CD4-positive, alpha-beta memory T cell (primary cell): ENCODE data around the gene RBM28. TPM values are rescaled to one million over a fixed set of nuclear protein-coding genes. Genes with fewer than 3 reads are reported as not detected.

Source experiments
- CTCF ChIA-PET: fragments of 350-600 bp; sonication (Branson Sonifier 250); formaldehyde crosslinking; loops from one replicate; lab custom pipeline; 2021; ENCODE audit warnings: inconsistent platforms; ENCODE audit not compliant: partially characterized antibody; lab: Charles Lee
- POLR2A ChIA-PET: fragments of 350-600 bp; sonication (Branson Sonifier 250); formaldehyde crosslinking; loops from one replicate; lab custom pipeline; 2021; ENCODE audit not compliant: partially characterized antibody; lab: Charles Lee
- DNase-seq, 5 donors: peaks; one replicate each; pipeline versions ENCODE4 v3.0.0 to v3.0.0-alpha.2; 2020 to 2022; ENCODE audit warnings: mixed read lengths in 1 of 5
- H3K27ac ChIP-seq: one replicate; pipeline ENCODE4 v1.7.0; 2013; ENCODE audit warnings: low read depth, low read length
- H3K27me3 ChIP-seq: 2 replicates; pipeline ENCODE4 v1.7.0; 2013; ENCODE audit warnings: mild to moderate bottlenecking, low read length, moderate library complexity; ENCODE audit not compliant: insufficient read depth
- H3K36me3 ChIP-seq: 2 replicates; pipeline ENCODE4 v1.7.0; 2013; ENCODE audit warnings: mild to moderate bottlenecking, low read length, moderate library complexity; ENCODE audit not compliant: insufficient read depth
- H3K4me1 ChIP-seq: 2 replicates; pipeline ENCODE4 v1.7.0; 2013; ENCODE audit warnings: mild to moderate bottlenecking, low read length, moderate library complexity; ENCODE audit not compliant: insufficient read depth
- H3K4me3 ChIP-seq, 2 donors: one replicate each; pipeline ENCODE4 v1.7.0; 2013; ENCODE audit warnings: low read length in 2 of 2, mild to moderate bottlenecking in 1 of 2
- H3K9me3 ChIP-seq, 2 donors: one replicate each; pipeline ENCODE4 v1.7.0; 2013; ENCODE audit warnings: low read length in 2 of 2, control low read depth in 1 of 2; ENCODE audit not compliant: control insufficient read depth in 1 of 2
- H3K27ac Mint-ChIP-seq, 7 donors: one replicate each; pipeline ENCODE4 v1.8.0; 2020 to 2021; ENCODE audit warnings: mixed read lengths in 7 of 7, mild to moderate bottlenecking in 6 of 7, inconsistent platforms in 3 of 7, moderate library complexity in 3 of 7
- H3K27me3 Mint-ChIP-seq, 2 donors: one replicate each; pipeline ENCODE4 v1.8.0; 2020 to 2021; ENCODE audit warnings: mixed read lengths in 2 of 2
- H3K36me3 Mint-ChIP-seq, 2 donors: one replicate each; pipeline ENCODE4 v1.8.0; 2020 to 2021; ENCODE audit warnings: mixed read lengths in 2 of 2, inconsistent platforms in 1 of 2, mild to moderate bottlenecking in 1 of 2
- H3K4me1 Mint-ChIP-seq, 4 donors: one replicate each; pipeline ENCODE4 v1.8.0; 2020 to 2021; ENCODE audit warnings: mixed read lengths in 4 of 4, mild to moderate bottlenecking in 1 of 4
- H3K4me3 Mint-ChIP-seq, 8 donors: one replicate each; pipeline ENCODE4 v1.8.0; 2020 to 2021; ENCODE audit warnings: mixed read lengths in 8 of 8, mild to moderate bottlenecking in 7 of 8, moderate library complexity in 6 of 8, inconsistent platforms in 3 of 8
- H3K9me3 Mint-ChIP-seq, 8 donors: one replicate each; pipeline ENCODE4 v1.8.0; 2020 to 2021; ENCODE audit warnings: mixed read lengths in 8 of 8, mild to moderate bottlenecking in 5 of 8, inconsistent platforms in 3 of 8, moderate library complexity in 1 of 8
- intact Hi-C: fragments of 100-400 bp; cut with micrococcal nuclease; formaldehyde crosslinking; loops from one replicate; pipeline ENCODE4 v1.15.1; 2023
- polyA plus RNA-seq, 2 donors: library from polyadenylated mRNA; unstranded; fragments of 300-500 nt; fragmentation: Illumina TruSeq; gene quantifications; one replicate each; pipeline ENCODE4 v1.2.3, GENCODE V29; 2021
- total RNA-seq, 2 experiments: library from RNA; stranded (reverse); gene quantifications; one replicate each; pipeline ENCODE4 v1.2.3, GENCODE V29; 2021

The RBM28 gene
- total and polyA plus RNA-seq, 4 experiments from 2014 or later: 2.4 to 48.3 (median 26.6) TPM

DNA sequence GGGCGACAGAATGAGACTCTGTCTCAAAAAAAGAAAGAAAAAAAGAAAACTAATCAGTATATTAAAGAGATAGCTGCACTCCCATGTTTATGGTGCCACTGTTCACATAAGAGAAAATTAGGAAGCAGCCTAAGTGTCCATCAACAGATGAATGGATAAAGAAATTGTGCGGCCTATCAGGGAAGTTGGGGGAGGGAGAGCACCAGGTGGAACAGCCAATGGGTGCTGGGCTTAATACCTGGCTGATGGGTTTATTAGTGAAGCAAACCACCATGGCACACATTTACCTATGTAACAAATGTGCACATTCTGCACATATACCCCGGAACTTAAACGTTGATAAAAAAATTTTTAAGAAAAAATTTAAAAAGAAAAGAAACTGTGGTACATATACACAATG is 26.8 kb upstream of the RBM28 start:
- intact Hi-C loops: no loop called here
- no peaks in the 10 kb centered on the region for H3K4me1 ChIP-seq
- peaks cover 0 to 1% (median 0%) of the 10 kb centered on the region in 8 donors for H3K9me3 Mint-ChIP-seq
- no peaks in the 10 kb centered on the region for H3K27me3 ChIP-seq
- H3K4me1 Mint-ChIP-seq: no peaks in the 10 kb centered on the region
- ChIA-PET CTCF (interaction anchor here (1.6 to 1.7 kb wide), 2 partner anchors 16 to 21 kb away, joined by 3 to 4 read pairs; no protein-coding TSS in a partner anchor), POLR2A (no interaction called here)
- no peak overlapping the region for H3K4me3 ChIP-seq
- H3K4me3 Mint-ChIP-seq: no peak overlapping the region
- no peak for DNase-seq
- H3K36me3 Mint-ChIP-seq: no peaks in the 10 kb centered on the region
- H3K27me3 Mint-ChIP-seq: peaks cover 9 to 16% of the 10 kb centered on the region in 2 donors
- H3K36me3 ChIP-seq: no peaks in the 10 kb centered on the region
- no peak overlapping the region for H3K27ac ChIP-seq
- no peaks in the 10 kb centered on the region for H3K9me3 ChIP-seq
- H3K27ac Mint-ChIP-seq: no peak overlapping the region

DNA sequence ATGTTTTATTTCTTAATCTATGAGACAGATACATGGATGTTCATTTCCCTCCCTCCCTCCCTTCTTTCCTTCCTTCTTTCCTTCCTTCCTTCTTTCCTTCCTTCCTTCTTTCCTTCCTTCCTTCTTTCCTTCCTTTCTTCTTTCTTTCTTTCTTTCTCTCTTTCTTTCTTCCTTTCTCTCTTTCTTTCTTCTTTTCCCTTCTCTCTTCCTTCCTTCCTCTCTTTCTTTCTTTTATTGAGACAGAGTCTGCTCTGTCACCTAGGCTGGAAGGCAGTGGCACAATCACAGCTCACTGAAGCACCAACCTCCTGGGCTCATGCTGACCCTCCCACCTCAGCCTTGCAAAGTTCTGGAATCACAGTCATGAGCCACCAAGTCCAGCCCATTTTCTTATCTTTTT is 23.3 kb upstream of the RBM28 start:
- CTCF ChIA-PET: interaction anchor here (1.1 to 1.6 kb wide), 2 partner anchors 10 to 31 kb away, joined by 3 read pairs; no protein-coding TSS in a partner anchor
- H3K27ac Mint-ChIP-seq: no peak overlapping the region
- Histone ChIP-seq H3K27ac (no peak overlapping the region), H3K9me3 (no peaks in the 10 kb centered on the region), H3K4me3 (no peak overlapping the region), H3K4me1 (peaks cover 4% of the 10 kb centered on the region), H3K36me3 (no peaks in the 10 kb centered on the region), H3K27me3 (peaks cover 10% of the 10 kb centered on the region)
- H3K27me3 Mint-ChIP-seq: peaks cover 23 to 27% of the 10 kb centered on the region in 2 donors
- no peak for DNase-seq
- peak overlapping the region in 1 of 8 donors; percentile 24 for H3K4me3 Mint-ChIP-seq
- H3K36me3 Mint-ChIP-seq: no peaks in the 10 kb centered on the region
- POLR2A ChIA-PET: no interaction called here
- H3K9me3 Mint-ChIP-seq: no peaks in the 10 kb centered on the region
- H3K4me1 Mint-ChIP-seq: peaks cover 3 to 11% (median 6%) of the 10 kb centered on the region in 4 donors
- intact Hi-C loops: no loop called here

DNA sequence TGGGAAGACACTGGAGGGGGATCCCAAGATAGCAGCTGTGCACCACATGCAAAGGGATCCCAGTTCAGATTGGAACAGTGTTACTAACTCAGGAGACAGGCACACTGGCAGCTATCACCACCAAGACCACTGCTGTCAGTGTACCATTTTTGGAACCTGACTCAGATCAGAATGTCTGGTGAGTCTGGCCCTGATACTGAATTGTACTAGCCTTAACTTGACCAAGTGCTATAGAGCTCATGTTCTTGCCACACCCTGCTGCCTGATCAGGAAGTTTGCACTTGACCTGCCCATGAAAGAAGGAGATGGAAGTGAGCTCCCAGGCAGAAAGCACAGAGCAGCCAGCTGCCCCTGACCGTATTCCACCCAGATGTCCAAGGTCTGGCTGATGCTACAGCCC is 22.6 kb upstream of the RBM28 start:
- Mint-ChIP-seq H3K36me3 (no peaks in the 10 kb centered on the region), H3K27ac (peak overlapping the region in 1 of 7 donors; percentile 6), H3K4me1 (peaks cover 5 to 14% (median 10%) of the 10 kb centered on the region in 4 donors), H3K27me3 (peaks cover 22 to 31% of the 10 kb centered on the region in 2 donors), H3K4me3 (no peak overlapping the region), H3K9me3 (no peaks in the 10 kb centered on the region)
- ChIA-PET POLR2A (no interaction called here), CTCF (interaction anchor here (1.1 to 1.6 kb wide), 2 partner anchors 9 to 32 kb away, joined by 3 read pairs; no protein-coding TSS in a partner anchor)
- intact Hi-C loops: no loop called here
- Histone ChIP-seq H3K4me3 (no peak overlapping the region), H3K36me3 (no peaks in the 10 kb centered on the region), H3K27ac (no peak overlapping the region), H3K27me3 (peaks cover 13% of the 10 kb centered on the region), H3K9me3 (no peaks in the 10 kb centered on the region), H3K4me1 (peaks cover 6% of the 10 kb centered on the region)
- DNase-seq: no peak

- H3K27ac Mint-ChIP-seq: peak overlapping the region in 1 of 7 donors; percentile 33
- Histone ChIP-seq H3K9me3 (no peaks in the 10 kb centered on the region), H3K27ac (no peak overlapping the region), H3K27me3 (peaks cover 13% of the 10 kb centered on the region), H3K4me3 (no peak overlapping the region), H3K4me1 (peaks cover 13% of the 10 kb centered on the region), H3K36me3 (no peaks in the 10 kb centered on the region)
- H3K36me3 Mint-ChIP-seq: no peaks in the 10 kb centered on the region
- peaks cover 9 to 21% (median 15%) of the 10 kb centered on the region in 4 donors for H3K4me1 Mint-ChIP-seq
- DNase-seq: no peak
- no peaks in the 10 kb centered on the region for H3K9me3 Mint-ChIP-seq
- ChIA-PET CTCF (no interaction called here), POLR2A (no interaction called here)
- H3K4me3 Mint-ChIP-seq: no peak overlapping the region
- intact Hi-C loops: no loop called here
- H3K27me3 Mint-ChIP-seq: peaks cover 24 to 31% of the 10 kb centered on the region in 2 donors
Observed at GRCh38 chr7:128365432-128365831, 21.7 kb upstream of the RBM28 start.

DNA sequence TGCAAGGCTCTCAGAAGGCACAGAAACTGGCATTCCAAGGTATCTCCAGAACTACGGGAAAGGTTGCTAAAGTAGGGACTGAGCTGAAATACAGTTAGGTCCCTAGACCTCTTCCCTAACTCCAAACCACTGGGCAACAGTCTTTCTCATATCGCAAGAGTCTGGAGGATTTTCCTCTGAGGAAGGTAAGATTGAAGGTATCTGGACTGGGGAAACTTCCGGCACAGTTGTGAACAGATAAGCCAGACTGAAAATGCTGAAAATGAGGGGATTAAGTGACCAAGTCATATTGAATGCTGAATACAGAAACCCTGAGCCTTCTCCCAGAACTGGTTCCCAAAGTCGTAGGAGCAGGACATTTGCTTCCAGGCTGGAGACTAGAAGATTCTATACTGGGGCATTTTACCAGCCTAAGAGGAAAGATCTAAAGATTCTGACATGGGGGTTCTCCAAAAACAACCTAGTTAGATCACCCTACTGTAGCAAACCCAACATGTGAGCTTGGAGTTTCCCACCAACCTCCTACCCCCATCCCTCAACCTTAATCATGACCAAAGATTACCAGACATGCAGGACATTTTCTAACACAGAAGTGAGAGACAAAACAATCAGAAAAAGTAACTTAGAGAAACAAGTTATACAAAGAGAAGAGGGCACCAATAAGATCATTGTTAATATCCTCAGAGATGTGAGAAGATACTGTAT is 20.6 kb upstream of the RBM28 start:
- Mint-ChIP-seq H3K27me3 (peaks cover 24 to 31% of the 10 kb centered on the region in 2 donors), H3K4me1 (peaks cover 9 to 21% (median 15%) of the 10 kb centered on the region in 4 donors), H3K36me3 (no peaks in the 10 kb centered on the region), H3K27ac (no peak overlapping the region), H3K9me3 (no peaks in the 10 kb centered on the region), H3K4me3 (no peak overlapping the region)
- H3K4me3 ChIP-seq: no peak overlapping the region
- no peaks in the 10 kb centered on the region for H3K36me3 ChIP-seq
- peaks cover 14% of the 10 kb centered on the region for H3K4me1 ChIP-seq
- ChIA-PET CTCF (interaction anchor here (0.9 to 1.0 kb wide), 2 partner anchors 16 to 63 kb away, joined by 3 read pairs; no protein-coding TSS in a partner anchor), POLR2A (no interaction called here)
- H3K27me3 ChIP-seq: peaks cover 13% of the 10 kb centered on the region
- intact Hi-C loops: no loop called here
- H3K27ac ChIP-seq: no peak overlapping the region
- H3K9me3 ChIP-seq: no peaks in the 10 kb centered on the region
- no peak for DNase-seq

DNA sequence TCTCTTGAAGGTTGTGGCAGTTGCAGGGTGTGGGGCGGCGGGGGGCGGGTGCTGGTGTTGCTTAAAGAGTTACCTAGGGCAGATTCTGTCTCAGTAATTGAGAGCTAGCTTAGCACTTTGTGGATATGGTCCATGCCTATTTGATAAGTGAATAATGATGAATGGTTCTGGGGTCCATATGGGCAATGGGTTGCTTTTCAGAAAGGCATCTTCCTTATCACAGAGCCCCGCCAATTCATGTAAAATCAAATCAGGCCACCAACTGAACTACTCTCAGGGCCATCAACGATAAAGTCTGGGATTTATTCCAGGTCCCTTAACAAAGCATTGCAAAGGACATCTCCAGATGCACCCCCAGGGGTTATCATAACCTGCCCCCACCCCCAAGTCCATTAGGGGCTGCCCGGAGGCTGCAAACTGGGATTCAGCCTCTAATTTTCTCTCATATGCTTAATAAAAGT is 19.6 kb upstream of the RBM28 start:
- H3K27me3 ChIP-seq: peaks cover 13% of the 10 kb centered on the region
- H3K27ac Mint-ChIP-seq: no peak overlapping the region
- intact Hi-C loops: no loop called here
- H3K36me3 Mint-ChIP-seq: no peaks in the 10 kb centered on the region
- no peaks in the 10 kb centered on the region for H3K36me3 ChIP-seq
- CTCF ChIA-PET: interaction anchor here (1.0 kb wide), 1 partner anchor 16 kb away, joined by 6 read pairs; no protein-coding TSS in a partner anchor
- no peak for DNase-seq
- peaks cover 9 to 21% (median 15%) of the 10 kb centered on the region in 4 donors for H3K4me1 Mint-ChIP-seq
- peaks cover 25 to 34% of the 10 kb centered on the region in 2 donors for H3K27me3 Mint-ChIP-seq
- POLR2A ChIA-PET: interaction anchor here (1.0 kb wide), 1 partner anchor 10 kb away, joined by 3 read pairs; no protein-coding TSS in a partner anchor
- no peak overlapping the region for H3K4me3 ChIP-seq
- H3K9me3 Mint-ChIP-seq: no peaks in the 10 kb centered on the region
- no peak overlapping the region for H3K27ac ChIP-seq
- peaks cover 14% of the 10 kb centered on the region for H3K4me1 ChIP-seq
- H3K4me3 Mint-ChIP-seq: peak overlapping the region in 3 of 8 donors; percentile 10 to 65 (median 24)
- H3K9me3 ChIP-seq: no peaks in the 10 kb centered on the region

DNA sequence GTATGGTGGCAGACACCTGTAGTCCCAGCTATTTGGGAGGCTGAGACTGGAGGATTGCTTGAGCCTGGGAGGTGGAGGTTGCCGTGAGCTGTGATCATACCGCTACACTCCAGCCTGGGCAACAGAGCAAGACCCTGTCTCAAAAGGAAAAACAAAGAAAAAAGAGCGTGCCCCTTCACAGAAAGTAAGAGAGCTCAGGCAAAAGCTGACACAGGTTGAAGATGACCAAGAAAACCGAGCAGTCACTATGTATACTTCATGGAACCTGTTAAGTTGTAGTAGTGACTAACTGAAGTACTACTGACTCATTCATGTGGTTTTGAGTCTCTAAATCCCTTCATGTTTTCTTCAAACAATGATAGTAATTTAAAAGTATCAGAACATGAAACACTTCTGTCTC is 19.0 kb upstream of the RBM28 start:
- H3K4me1 Mint-ChIP-seq: peaks cover 9 to 21% (median 15%) of the 10 kb centered on the region in 4 donors
- CTCF ChIA-PET: interaction anchor here (1.0 kb wide), 1 partner anchor 15 kb away, joined by 6 read pairs; no protein-coding TSS in a partner anchor
- Histone ChIP-seq H3K36me3 (no peaks in the 10 kb centered on the region), H3K27ac (no peak overlapping the region), H3K27me3 (peaks cover 13% of the 10 kb centered on the region), H3K4me1 (peaks cover 14% of the 10 kb centered on the region), H3K4me3 (no peak overlapping the region), H3K9me3 (no peaks in the 10 kb centered on the region)
- H3K27ac Mint-ChIP-seq: no peak overlapping the region
- no peaks in the 10 kb centered on the region for H3K36me3 Mint-ChIP-seq
- intact Hi-C loops: no loop called here
- no peak for DNase-seq
- H3K4me3 Mint-ChIP-seq: peak overlapping the region; percentile 28 to 90 (median 86)
- H3K27me3 Mint-ChIP-seq: peaks cover 25 to 36% of the 10 kb centered on the region in 2 donors
- no peaks in the 10 kb centered on the region for H3K9me3 Mint-ChIP-seq
- POLR2A ChIA-PET: interaction anchor here (0.7 to 1.0 kb wide), 2 partner anchors 11 to 774 kb away, joined by 3 to 4 read pairs; no protein-coding TSS in a partner anchor
